PC-3 (cell line): ENCODE results near the gene VAX1.

Source experiments
- CTCF ChIP-seq: fragments of 300-600 bp; sonication (generic); conservative IDR thresholded peaks from 2 replicates; pipeline ENCODE4 v1.5.1; 2017; ENCODE audit warnings: antibody characterized with exemption, low read depth, mild to moderate bottlenecking, low read length
- EZH2 ChIP-seq: fragments of 300-600 bp; sonication (generic); IDR thresholded peaks from one replicate; pipeline ENCODE4 v1.6.1; 2017; ENCODE audit warnings: antibody characterized with exemption, mild to moderate bottlenecking, low read length; ENCODE audit not compliant: unreplicated experiment
- EZH2phosphoT487 ChIP-seq: fragments of 300-600 bp; sonication (generic); IDR thresholded peaks from 2 replicates; pipeline ENCODE4 v1.6.1; 2018; ENCODE audit warnings: mild to moderate bottlenecking, antibody characterized with exemption, low read length, borderline replicate concordance

- TF ChIP-seq CTCF: no peak
- no peak for TF ChIP-seq EZH2
- TF ChIP-seq EZH2phosphoT487: no peak
Measured at GRCh38 chr10:117167346-117167788, 29.3 kb upstream of the VAX1 start.
